Large intestine (tissue), 3 donors: ENCODE results near the gene ART4. TPM values are rescaled to one million over a fixed set of nuclear protein-coding genes. Genes with fewer than 3 reads are reported as not detected.

Experiments used
- DNase-seq, 2 donors: peaks; one replicate each; pipeline versions ENCODE4 v3.0.0 to v3.0.0-alpha.2; 2013
- H3K27ac ChIP-seq: one replicate; pipeline ENCODE4 v1.5.1; 2013; ENCODE audit warnings: low read length
- H3K27me3 ChIP-seq: 2 replicates; pipeline ENCODE4 v1.6.1; 2013; ENCODE audit warnings: low read length; ENCODE audit not compliant: control insufficient read depth, insufficient read depth
- H3K36me3 ChIP-seq: 2 replicates; pipeline ENCODE4 v1.6.1; 2013; ENCODE audit warnings: low read length; ENCODE audit not compliant: control insufficient read depth, insufficient read depth
- H3K4me1 ChIP-seq: one replicate; pipeline ENCODE4 v1.6.1; 2013; ENCODE audit warnings: low read length; ENCODE audit not compliant: control insufficient read depth, insufficient read depth
- H3K4me3 ChIP-seq: one replicate; pipeline ENCODE4 v1.5.1; 2013; ENCODE audit warnings: low read length
- H3K9me3 ChIP-seq: one replicate; pipeline ENCODE4 v1.6.1; 2013; ENCODE audit warnings: mild to moderate bottlenecking, low read depth, low read length, moderate library complexity; ENCODE audit not compliant: control insufficient read depth
- WGBS: methylation state at CpG from one replicate; pipeline ENCODE4 v1.1.5; 2013; ENCODE audit warnings: low lambda C conversion rate; ENCODE audit not compliant: insufficient coverage; 5-methylcytosine and 5-hydroxymethylcytosine counted together
- polyA plus RNA-seq: library from polyadenylated mRNA; unstranded; fragments of 120-200 nt; gene quantifications from one replicate; pipeline ENCODE4 v1.2.1, GENCODE V29; 2013

The ART4 gene
- polyA plus RNA-seq, 1 donor = 6.3 TPM

DNA sequence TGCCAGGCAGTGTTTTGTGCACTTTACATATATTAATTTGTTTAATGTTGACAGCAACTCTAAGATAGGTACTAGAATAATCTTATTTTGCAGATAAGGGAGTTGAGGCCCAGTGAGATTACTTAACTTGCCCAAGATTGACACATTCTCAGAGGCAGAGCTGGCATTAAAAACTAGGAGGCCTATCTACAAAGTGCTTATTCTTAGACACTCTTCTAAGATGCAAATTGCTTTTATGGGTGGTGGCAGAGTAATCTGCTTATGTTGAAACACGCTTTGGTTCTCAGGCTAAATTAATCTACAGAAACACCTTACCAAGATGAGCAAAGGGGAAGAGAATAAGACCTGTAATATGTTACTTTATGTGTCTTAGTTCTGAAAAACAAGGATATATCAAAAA lies 35.2 kb upstream of the ART4 start:
- Histone ChIP-seq H3K27me3 (no peaks in the 10 kb centered on the region), H3K9me3 (no peaks in the 10 kb centered on the region), H3K4me3 (no peak overlapping the region), H3K27ac (no peak overlapping the region), H3K36me3 (no peaks in the 10 kb centered on the region), H3K4me1 (no peaks in the 10 kb centered on the region)
- WGBS = 100% methylated on average over 1 of the region's 1 CpG
- no peak for DNase-seq

- Histone ChIP-seq H3K4me3 (no peak overlapping the region), H3K27me3 (no peaks in the 10 kb centered on the region), H3K27ac (no peak overlapping the region), H3K9me3 (no peaks in the 10 kb centered on the region), H3K4me1 (no peaks in the 10 kb centered on the region), H3K36me3 (no peaks in the 10 kb centered on the region)
- 50% methylated on average over 1 of the region's 2 CpGs for WGBS
- no peak for DNase-seq
These were observed 33.5 kb upstream of the ART4 start for GRCh38 chr12:14876833-14877232.

DNA sequence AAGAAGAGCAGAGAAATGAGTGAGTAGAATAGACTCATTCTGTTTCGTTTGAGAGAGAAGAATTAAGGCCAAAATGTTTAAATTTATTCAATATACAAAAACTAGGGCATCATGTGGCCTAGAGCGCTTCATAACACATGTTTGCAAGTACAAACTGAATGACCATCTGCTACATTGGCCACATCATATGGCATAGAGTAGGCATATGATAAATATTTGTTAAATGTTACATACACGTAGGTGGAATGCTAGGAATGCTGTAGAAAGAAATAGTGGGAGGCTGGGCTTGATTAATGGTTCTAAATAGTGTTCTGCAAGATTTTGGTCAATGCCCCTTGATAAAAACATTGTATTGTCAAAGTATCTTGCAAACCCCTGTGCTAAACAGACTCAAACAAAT lies 31.6 kb upstream of the ART4 start:
- 50% methylated on average over 1 of the region's 3 CpGs for WGBS

DNA sequence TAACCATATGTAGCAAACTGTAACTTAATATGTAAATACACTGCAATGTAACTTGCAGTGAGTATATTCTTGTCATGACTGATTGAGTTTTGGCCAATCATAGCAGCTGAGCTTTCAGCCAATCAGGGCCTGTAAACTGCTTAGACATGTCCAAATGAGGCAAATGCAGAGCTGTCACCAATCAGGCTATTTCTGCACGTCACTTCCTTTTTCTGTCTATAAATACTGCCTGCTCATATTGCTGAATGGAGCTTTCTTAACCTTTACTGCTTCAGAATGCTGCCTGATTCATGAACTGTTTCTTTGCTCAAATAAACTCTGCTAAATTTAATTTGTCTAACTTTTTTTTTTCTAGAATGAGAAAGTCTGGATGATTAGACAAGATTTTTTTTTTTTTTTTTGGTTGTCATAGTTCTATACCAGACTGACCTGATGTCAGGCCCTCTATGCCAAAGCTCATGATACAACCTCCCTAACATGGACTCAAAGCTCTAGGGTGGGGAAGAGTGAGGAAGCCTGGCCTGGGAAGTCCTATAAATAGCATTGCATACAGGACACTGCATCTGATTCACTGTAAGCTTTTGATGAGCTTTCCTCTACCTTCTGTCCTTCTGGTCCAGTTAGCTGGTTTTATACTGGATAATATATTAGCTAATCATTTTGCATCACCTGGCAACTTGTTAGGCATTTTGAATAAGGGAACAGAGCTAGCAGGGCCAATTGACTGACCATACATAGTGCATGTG lies 30.3 kb upstream of the ART4 start:
- H3K9me3 ChIP-seq = no peaks in the 10 kb centered on the region
- H3K4me3 ChIP-seq = no peak overlapping the region
- H3K27me3 ChIP-seq = no peaks in the 10 kb centered on the region
- no peak for DNase-seq
- H3K27ac ChIP-seq = no peak overlapping the region
- H3K4me1 ChIP-seq = no peaks in the 10 kb centered on the region
- no peaks in the 10 kb centered on the region for H3K36me3 ChIP-seq
- 57% methylated on average over 1 of the region's 1 CpG for WGBS

More for the DNA sequence above, 31.6 kb upstream of the ART4 start:
- no peaks in the 10 kb centered on the region for H3K27me3 ChIP-seq
- H3K36me3 ChIP-seq = no peaks in the 10 kb centered on the region
- no peak overlapping the region for H3K27ac ChIP-seq
- H3K9me3 ChIP-seq = no peaks in the 10 kb centered on the region
- no peak for DNase-seq
- H3K4me3 ChIP-seq = no peak overlapping the region
- H3K4me1 ChIP-seq = no peaks in the 10 kb centered on the region

GRCh38 chr12:14871886-14872285 lies 28.6 kb upstream of the ART4 start:
- Histone ChIP-seq H3K36me3 (no peaks in the 10 kb centered on the region), H3K4me3 (no peak overlapping the region), H3K27me3 (no peaks in the 10 kb centered on the region), H3K27ac (no peak overlapping the region), H3K4me1 (no peaks in the 10 kb centered on the region), H3K9me3 (no peaks in the 10 kb centered on the region)
- no peak for DNase-seq
- WGBS = 100% methylated on average over 1 of the region's 1 CpG

DNA sequence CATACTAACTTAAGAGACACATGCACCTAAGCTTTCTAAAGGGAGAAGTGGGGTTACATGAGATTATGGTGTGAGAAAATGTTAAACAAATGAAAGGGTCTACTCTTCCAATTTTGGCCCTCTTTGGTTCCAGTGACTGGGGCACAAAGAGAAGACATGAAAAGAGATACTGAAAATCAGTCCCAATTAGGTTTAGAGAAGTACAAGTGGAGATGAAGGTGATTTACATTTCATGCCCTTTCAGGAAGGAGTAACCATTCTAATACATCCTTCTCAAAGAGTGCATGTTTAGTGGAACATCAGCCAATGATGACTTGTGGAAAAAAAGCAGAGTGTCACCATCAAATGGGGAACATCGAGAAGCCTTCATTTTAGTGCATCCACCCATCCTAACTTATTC lies 27.9 kb upstream of the ART4 start:
- no peaks in the 10 kb centered on the region for H3K9me3 ChIP-seq
- no CpG with 5 or more reads among the region's 1 CpG for WGBS
- H3K27me3 ChIP-seq = no peaks in the 10 kb centered on the region
- no peak overlapping the region for H3K4me3 ChIP-seq
- no peaks in the 10 kb centered on the region for H3K4me1 ChIP-seq
- H3K27ac ChIP-seq = no peak overlapping the region
- no peak for DNase-seq
- H3K36me3 ChIP-seq = no peaks in the 10 kb centered on the region

- no peak for DNase-seq
- no peak overlapping the region for H3K27ac ChIP-seq
- no peaks in the 10 kb centered on the region for H3K9me3 ChIP-seq
- H3K27me3 ChIP-seq = no peaks in the 10 kb centered on the region
- no peaks in the 10 kb centered on the region for H3K36me3 ChIP-seq
- H3K4me1 ChIP-seq = no peaks in the 10 kb centered on the region
- no peak overlapping the region for H3K4me3 ChIP-seq
- no CpG with 5 or more reads among the region's 3 CpGs for WGBS
These were observed 25.7 kb upstream of the ART4 start for GRCh38 chr12:14868916-14869506.

GRCh38 chr12:14860490-14860889 lies 17.2 kb upstream of the ART4 start:
- H3K27me3 ChIP-seq = no peaks in the 10 kb centered on the region
- no peak overlapping the region for H3K4me3 ChIP-seq
- no peak overlapping the region for H3K27ac ChIP-seq
- DNase-seq = no peak
- no peaks in the 10 kb centered on the region for H3K36me3 ChIP-seq
- H3K9me3 ChIP-seq = no peaks in the 10 kb centered on the region
- H3K4me1 ChIP-seq = no peaks in the 10 kb centered on the region

GRCh38 chr12:14858513-14858912 lies 15.2 kb upstream of the ART4 start:
- WGBS = no CpG with 5 or more reads among the region's 1 CpG
- no peaks in the 10 kb centered on the region for H3K36me3 ChIP-seq
- H3K4me1 ChIP-seq = no peaks in the 10 kb centered on the region
- H3K9me3 ChIP-seq = no peaks in the 10 kb centered on the region
- H3K27ac ChIP-seq = no peak overlapping the region
- H3K27me3 ChIP-seq = no peaks in the 10 kb centered on the region
- DNase-seq = no peak
- no peak overlapping the region for H3K4me3 ChIP-seq

DNA sequence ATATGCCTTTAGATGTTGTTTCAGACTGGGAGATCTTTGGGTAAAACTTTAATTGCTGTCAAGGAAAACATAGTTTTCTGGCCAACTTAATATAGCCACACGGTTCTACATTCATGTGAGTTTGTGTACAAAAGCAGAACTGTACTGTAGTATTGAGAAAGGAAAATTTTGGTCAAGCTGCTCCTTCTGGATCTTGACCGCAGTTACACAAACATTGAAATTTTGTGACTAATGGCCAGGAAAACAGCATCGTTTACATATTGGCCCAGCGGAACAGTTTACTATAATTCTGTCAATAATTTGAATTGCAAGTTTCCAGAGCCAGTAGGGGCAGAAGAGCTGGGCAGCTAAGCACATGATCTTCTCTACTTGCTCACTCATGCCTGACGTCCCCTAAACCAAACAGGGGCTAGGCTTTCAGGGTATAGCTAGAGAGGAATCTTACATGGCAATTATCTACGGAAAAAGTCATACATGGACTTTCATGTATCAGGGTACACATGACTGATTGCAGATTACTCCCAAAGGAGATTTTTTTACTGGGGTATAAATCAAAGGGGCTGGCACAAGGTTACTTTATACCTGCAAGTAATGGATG lies 11.4 kb upstream of the ART4 start:
- no CpG with 5 or more reads among the region's 6 CpGs for WGBS
- no peak for DNase-seq
- no peak overlapping the region for H3K27ac ChIP-seq
- H3K27me3 ChIP-seq = no peaks in the 10 kb centered on the region
- no peaks in the 10 kb centered on the region for H3K4me1 ChIP-seq
- H3K36me3 ChIP-seq = no peaks in the 10 kb centered on the region
- no peaks in the 10 kb centered on the region for H3K9me3 ChIP-seq
- no peak overlapping the region for H3K4me3 ChIP-seq

DNA sequence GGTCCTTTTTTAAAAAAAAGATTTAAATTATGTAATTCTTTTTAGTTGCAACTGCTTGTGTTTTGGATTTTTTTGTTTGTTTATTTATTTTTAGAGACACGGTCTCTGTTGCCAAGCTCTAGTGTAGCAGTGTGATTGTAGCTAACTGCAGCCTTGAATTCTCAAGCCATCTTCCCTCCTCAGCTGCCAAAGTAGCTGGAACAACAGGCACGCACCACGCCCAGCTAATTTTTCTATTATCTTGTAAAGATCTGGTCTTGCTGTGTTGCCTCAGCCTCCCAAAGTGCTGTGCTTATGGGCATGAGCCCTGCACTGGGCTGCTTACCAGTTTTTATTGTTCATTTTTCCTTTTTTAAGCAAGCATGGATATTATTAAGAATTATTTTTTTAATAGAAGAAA lies 10.6 kb upstream of the ART4 start:
- WGBS = 71% methylated on average over 1 of the region's 3 CpGs
- H3K4me1 ChIP-seq = no peaks in the 10 kb centered on the region
- no peak overlapping the region for H3K4me3 ChIP-seq
- H3K36me3 ChIP-seq = no peaks in the 10 kb centered on the region
- H3K27me3 ChIP-seq = no peaks in the 10 kb centered on the region
- no peak overlapping the region for H3K27ac ChIP-seq
- DNase-seq = no peak
- no peaks in the 10 kb centered on the region for H3K9me3 ChIP-seq
